Endodermal cell (in vitro differentiated cells): Measurements from ENCODE around the gene GPRIN1. TPM values are rescaled to one million over a fixed set of nuclear protein-coding genes. Genes with fewer than 3 reads are reported as not detected.
"Not testable (repeated sequence)": the region's sequence is repeated elsewhere in the genome, so short reads cannot be mapped to it uniquely, and the experiment has no call there.

Experiments
- DNase-seq: peaks from one replicate; pipeline ENCODE4 v3.0.0-alpha.2; 2017
- H3K27ac ChIP-seq: 2 replicates; pipeline ENCODE4 v1.5.1; 2013; ENCODE audit warnings: mild to moderate bottlenecking, low read depth, low read length, moderate library complexity
- H3K27me3 ChIP-seq: 2 replicates; pipeline ENCODE4 v1.6.1; 2013; ENCODE audit warnings: mild to moderate bottlenecking, low read length, moderate library complexity; ENCODE audit not compliant: insufficient read depth, control insufficient read depth, poor library complexity, severe bottlenecking
- H3K36me3 ChIP-seq: 2 replicates; pipeline ENCODE4 v1.7.0; 2013; ENCODE audit warnings: mild to moderate bottlenecking, low read length, moderate library complexity; ENCODE audit not compliant: control insufficient read depth, insufficient read depth
- H3K4me1 ChIP-seq: one replicate; pipeline ENCODE4 v1.7.0; 2013; ENCODE audit warnings: low read length; ENCODE audit not compliant: control insufficient read depth, insufficient read depth
- H3K4me3 ChIP-seq: 2 replicates; pipeline ENCODE4 v1.5.1; 2013; ENCODE audit warnings: mild to moderate bottlenecking, low read length, moderate library complexity
- H3K9ac ChIP-seq: 2 replicates; pipeline ENCODE4 v1.6.1; 2013; ENCODE audit warnings: mild to moderate bottlenecking, low read length, moderate library complexity; ENCODE audit not compliant: poor library complexity, severe bottlenecking; ENCODE audit errors: extremely low read depth
- H3K9me3 ChIP-seq: 2 replicates; pipeline ENCODE4 v1.6.1; 2013; ENCODE audit warnings: mild to moderate bottlenecking, low read length, moderate library complexity; ENCODE audit not compliant: control insufficient read depth
- H3K27ac Mint-ChIP-seq: 2 replicates; pipeline ENCODE4 v1.8.0; 2020; ENCODE audit warnings: mixed read lengths
- H3K27me3 Mint-ChIP-seq: 2 replicates; pipeline ENCODE4 v1.8.0; 2021; ENCODE audit warnings: mild to moderate bottlenecking, mixed read lengths; ENCODE audit not compliant: insufficient read depth
- H3K36me3 Mint-ChIP-seq: 2 replicates; pipeline ENCODE4 v1.8.0; 2020; ENCODE audit warnings: low read depth, mixed read lengths
- H3K4me1 Mint-ChIP-seq: 2 replicates; pipeline ENCODE4 v1.8.0; 2020; ENCODE audit warnings: mixed read lengths
- H3K4me3 Mint-ChIP-seq: 2 replicates; pipeline ENCODE4 v1.8.0; 2020; ENCODE audit warnings: mild to moderate bottlenecking, moderate library complexity, mixed read lengths
- H3K9me3 Mint-ChIP-seq: 2 replicates; pipeline ENCODE4 v1.8.0; 2020; ENCODE audit warnings: mild to moderate bottlenecking, mixed read lengths
- CTCF ChIP-seq: fragments of 200-600 bp; sonication (generic); conservative IDR thresholded peaks from 2 replicates; pipeline ENCODE4 v1.5.0; 2021; ENCODE audit warnings: antibody characterized with exemption, mild to moderate bottlenecking
- WGBS, 2 experiments: methylation state at CpG; one replicate each; pipeline versions ENCODE4 v1.1.5 to v1.1.7; 2013; ENCODE audit warnings: missing lambda C conversion rate in 2 of 2, mixed read lengths in 1 of 2; ENCODE audit not compliant: insufficient coverage in 1 of 2, insufficient read length in 1 of 2; 5-methylcytosine and 5-hydroxymethylcytosine counted together
- total RNA-seq, 2 donors: library from RNA; stranded (reverse); fragmentation: NEBNext Ultra II Directional in 1 of 2; extraction: Animal tissue kit (Norgen Biotek cat#: 25700) in 1 of 2; gene quantifications; 2 replicates in 1 of 2; 3 replicates in 1 of 2; pipeline ENCODE4 v1.2.1, GENCODE V29; 2021

Gene GPRIN1
- total RNA-seq, 2 donors from 2014 or later = 4.5 to 4.9 TPM

GRCh38 chr5:176601901-176602482 is 8.0 kb downstream of the GPRIN1 start:
- no peak for DNase-seq
- Mint-ChIP-seq H3K36me3 (peaks cover 4% of the 10 kb centered on the region), H3K9me3 (no peaks in the 10 kb centered on the region), H3K27me3 (peaks cover 25% of the 10 kb centered on the region), H3K4me3 (no peak overlapping the region), H3K27ac (no peak overlapping the region), H3K4me1 (peaks cover 25% of the 10 kb centered on the region)
- 81 to 91% methylated on average over 10 to 12 of the region's 12 CpGs for WGBS, 2 experiments
- no peaks in the 10 kb centered on the region for H3K36me3 ChIP-seq
- no peaks in the 10 kb centered on the region for H3K27me3 ChIP-seq
- no peak overlapping the region for H3K4me3 ChIP-seq
- no peak for TF ChIP-seq CTCF
- H3K4me1 ChIP-seq = peaks cover 14% of the 10 kb centered on the region
- H3K9me3 ChIP-seq = no peaks in the 10 kb centered on the region
- no peak overlapping the region for H3K27ac ChIP-seq
- no peak overlapping the region for H3K9ac ChIP-seq

GRCh38 chr5:176599749-176600430 is 10.1 kb downstream of the GPRIN1 start:
- H3K4me1 ChIP-seq, H3K9me3 Mint-ChIP-seq, H3K36me3 ChIP-seq, H3K4me3 Mint-ChIP-seq, H3K36me3 Mint-ChIP-seq, H3K27ac Mint-ChIP-seq, H3K4me3 ChIP-seq, H3K27ac ChIP-seq, H3K27me3 ChIP-seq, DNase-seq, H3K9ac ChIP-seq, H3K9me3 ChIP-seq: not testable (repeated sequence)
- H3K4me1 Mint-ChIP-seq = peaks cover 19% of the 10 kb centered on the region
- WGBS, 2 experiments = 95% methylated on average over 18 to 19 of the region's 19 CpGs
- H3K27me3 Mint-ChIP-seq = peaks cover 40% of the 10 kb centered on the region

- H3K27me3 Mint-ChIP-seq = peaks cover 54% of the 10 kb centered on the region
- peaks cover 5% of the 10 kb centered on the region for H3K4me1 ChIP-seq
Observed at GRCh38 chr5:176597417-176598389, 12.3 kb downstream of the GPRIN1 start.

More at GRCh38 chr5:176597417-176598389, 12.3 kb downstream of the GPRIN1 start:
- Histone ChIP-seq H3K4me3 (no peak overlapping the region), H3K9me3 (no peaks in the 10 kb centered on the region), H3K9ac (no peak overlapping the region), H3K27ac (no peak overlapping the region), H3K27me3 (no peaks in the 10 kb centered on the region), H3K36me3 (no peaks in the 10 kb centered on the region)
- 89% methylated on average over 27 to 47 of the region's 47 CpGs for WGBS, 2 experiments
- Mint-ChIP-seq H3K36me3 (peaks cover 4% of the 10 kb centered on the region), H3K27ac (no peak overlapping the region), H3K4me3 (peak overlapping the region; percentile 37), H3K4me1 (peaks cover 13% of the 10 kb centered on the region), H3K9me3 (no peaks in the 10 kb centered on the region)
- peak; percentile 33 for TF ChIP-seq CTCF
- peak; percentile 61 for DNase-seq
